Measurements from ENCODE around the gene ZNF536. TPM values are rescaled to one million over a fixed set of nuclear protein-coding genes. Genes with fewer than 3 reads are reported as not detected.

Gene ZNF536
- total RNA-seq, 1 donor from 2014 or later: 4.8 TPM

GRCh38 chr19:30557927-30558557 is 185.9 kb downstream of the ZNF536 start:
- no peak for ATAC-seq (ENCODE audit: poor library complexity)
- intact Hi-C loops (cut with DNase I): no loop called here
- DNase-seq: no peak

GRCh38 chr19:30558793-30559192 is 186.6 kb downstream of the ZNF536 start:
- no peak for DNase-seq
- intact Hi-C loops (cut with DNase I): no loop called here
- no peak for ATAC-seq (ENCODE audit: poor library complexity)

- ATAC-seq (ENCODE audit: poor library complexity): no peak
Measured at GRCh38 chr19:30559446-30559845, 187.3 kb downstream of the ZNF536 start.

GRCh38 chr19:30562981-30563380 is 190.8 kb downstream of the ZNF536 start:
- ATAC-seq (ENCODE audit: poor library complexity) (no peak), DNase-seq (no peak)
- intact Hi-C loops (cut with DNase I): no loop called here

More at GRCh38 chr19:30559446-30559845, 187.3 kb downstream of the ZNF536 start:
- intact Hi-C loops (cut with DNase I): no loop called here
- DNase-seq: no peak

- DNase-seq (no peak), ATAC-seq (ENCODE audit: poor library complexity) (no peak)
- intact Hi-C loops (cut with DNase I): no loop called here
Measured at GRCh38 chr19:30563691-30564090, 191.5 kb downstream of the ZNF536 start.

- ATAC-seq (ENCODE audit: poor library complexity) (no peak), DNase-seq (no peak)
- intact Hi-C loops (cut with DNase I): no loop called here
Measured at GRCh38 chr19:30564551-30565011, 192.4 kb downstream of the ZNF536 start.

GRCh38 chr19:30565636-30566035 is 193.5 kb downstream of the ZNF536 start:
- ATAC-seq (ENCODE audit: poor library complexity): no peak
- DNase-seq: no peak
- intact Hi-C loops (cut with DNase I): no loop called here

- DNase-seq: no peak
- intact Hi-C loops (cut with DNase I): no loop called here
- no peak for ATAC-seq (ENCODE audit: poor library complexity)
Measured at GRCh38 chr19:30566681-30567420, 194.7 kb downstream of the ZNF536 start.

GRCh38 chr19:30567536-30568232 is 195.5 kb downstream of the ZNF536 start:
- intact Hi-C loops (cut with DNase I): no loop called here
- ATAC-seq (ENCODE audit: poor library complexity) (no peak), DNase-seq (no peak)

- intact Hi-C loops (cut with DNase I): no loop called here
- no peak for DNase-seq
- ATAC-seq (ENCODE audit: poor library complexity): no peak
Measured at GRCh38 chr19:30570194-30570593, 198.0 kb downstream of the ZNF536 start.

GRCh38 chr19:30577551-30578105 is 205.4 kb downstream of the ZNF536 start:
- no peak for ATAC-seq (ENCODE audit: poor library complexity)
- intact Hi-C loops (cut with DNase I): no loop called here
- no peak for DNase-seq

- intact Hi-C loops (cut with DNase I): no loop called here
- ATAC-seq (ENCODE audit: poor library complexity): no peak
- no peak for DNase-seq
Measured at GRCh38 chr19:30579419-30579818, 207.2 kb downstream of the ZNF536 start.

GRCh38 chr19:30580673-30581072 is 208.5 kb downstream of the ZNF536 start:
- intact Hi-C loops (cut with DNase I): no loop called here
- DNase-seq (no peak), ATAC-seq (ENCODE audit: poor library complexity) (no peak)

GRCh38 chr19:30584090-30584489 is 211.9 kb downstream of the ZNF536 start:
- ATAC-seq (ENCODE audit: poor library complexity): no peak
- intact Hi-C loops (cut with DNase I): no loop called here
- no peak for DNase-seq

GRCh38 chr19:30587869-30588268 is 215.7 kb downstream of the ZNF536 start:
- ATAC-seq (ENCODE audit: poor library complexity): no peak
- intact Hi-C loops (cut with DNase I): no loop called here
- DNase-seq: no peak

- intact Hi-C loops (cut with DNase I): no loop called here
- DNase-seq: no peak
- no peak for ATAC-seq (ENCODE audit: poor library complexity)
Measured at GRCh38 chr19:30590596-30591229, 218.5 kb downstream of the ZNF536 start.

- DNase-seq: no peak
- intact Hi-C loops (cut with DNase I): no loop called here
- no peak for ATAC-seq (ENCODE audit: poor library complexity)
Measured at GRCh38 chr19:30593356-30593755, 221.2 kb downstream of the ZNF536 start.

- intact Hi-C loops (cut with DNase I): no loop called here
- no peak for ATAC-seq (ENCODE audit: poor library complexity)
- no peak for DNase-seq
Measured at GRCh38 chr19:30593975-30594745, 222.0 kb downstream of the ZNF536 start.
